Testis (tissue), 3 donors: ENCODE results near the gene C1QTNF8. TPM values are rescaled to one million over a fixed set of nuclear protein-coding genes. Genes with fewer than 3 reads are reported as not detected.

Source experiments
- DNase-seq: peaks from one replicate; pipeline ENCODE4 v3.0.0-alpha.2; 2019
- H3K27ac ChIP-seq, 2 donors: fragments of 200-600 bp; sonication (generic); one replicate each; pipeline ENCODE4 v1.5.1; 2019
- H3K27me3 ChIP-seq: fragments of 200-600 bp; sonication (generic); one replicate; pipeline ENCODE4 v1.5.1; 2019
- H3K36me3 ChIP-seq: fragments of 200-600 bp; sonication (generic); one replicate; pipeline ENCODE4 v1.5.1; 2017; ENCODE audit warnings: low read depth; ENCODE audit errors: missing control alignments
- H3K4me1 ChIP-seq: fragments of 200-600 bp; sonication (generic); one replicate; pipeline ENCODE4 v1.5.1; 2019
- H3K4me3 ChIP-seq, 2 donors: fragments of 200-600 bp; sonication (generic); one replicate each; pipeline ENCODE4 v1.5.1; 2017 to 2019
- H3K9me3 ChIP-seq: fragments of 200-600 bp; sonication (generic); one replicate; pipeline ENCODE4 v1.5.1; 2017
- CTCF ChIP-seq, 3 experiments: fragments of 450-650 bp in 2 of 3; fragments of 200-600 bp in 1 of 3; sonication (generic) in 1 of 3; IDR thresholded peaks; one replicate each; pipeline ENCODE4 v1.5.1; 2016 to 2019; ENCODE audit warnings: antibody characterized with exemption in 3 of 3, mild to moderate bottlenecking in 2 of 3, moderate library complexity in 1 of 3
- POLR2A ChIP-seq: fragments of 450-650 bp; IDR thresholded peaks from one replicate; pipeline ENCODE4 v1.6.1; 2017; ENCODE audit warnings: antibody characterized with exemption, mild to moderate bottlenecking, moderate library complexity
- WGBS, 2 donors: methylation state at CpG; one replicate each; pipeline ENCODE4 v1.1.5; 2018; 5-methylcytosine and 5-hydroxymethylcytosine counted together
- intact Hi-C: fragments of 100-400 bp; cut with DNase I; formaldehyde crosslinking; loops from one replicate; pipeline ENCODE4 v1.15.1; 2023; ENCODE audit warnings: low total_unique reads
- polyA plus RNA-seq: library from polyadenylated mRNA; stranded (reverse); fragments of 350-450 nt; fragmentation: Illumina TruSeq; extraction: RNeasy Lipid Tissue Mini Kit (QIAGEN cat#74804); gene quantifications from one replicate; pipeline ENCODE4 v1.2.3, GENCODE V29; 2014; ENCODE audit warnings: low read depth, low replicate concordance; ENCODE audit not compliant: insufficient read depth
- total RNA-seq, 2 donors: library from RNA; depleted of rRNA; stranded (reverse); fragments of >200 nt; gene quantifications; one replicate each; pipeline ENCODE4 v1.2.3, GENCODE V29; 2016

Gene C1QTNF8
- total and polyA plus RNA-seq, 3 donors from 2014 or later, result 1.3 to 2.7 TPM; not detected in 1

GRCh38 chr16:1124795-1125194, 28.8 kb upstream of the C1QTNF8 start:
- intact Hi-C loops, result no loop called here
- WGBS, 2 donors, result 93% methylated on average over 11 of the region's 11 CpGs; no CpG with 5 or more reads in 1 of the 2 donors
- Histone ChIP-seq H3K4me1 (no peaks in the 10 kb centered on the region), H3K27ac (no peak overlapping the region), H3K36me3 (no peaks in the 10 kb centered on the region), H3K27me3 (no peaks in the 10 kb centered on the region), H3K4me3 (no peak overlapping the region), H3K9me3 (no peaks in the 10 kb centered on the region)
- no peak for DNase-seq
- TF ChIP-seq CTCF (IDR thresholded peaks at IDR 0.05) (no peak), POLR2A (no peak)

GRCh38 chr16:1124291-1124690, 28.2 kb upstream of the C1QTNF8 start:
- H3K27me3 ChIP-seq, result no peaks in the 10 kb centered on the region
- no peaks in the 10 kb centered on the region for H3K9me3 ChIP-seq
- 80% methylated on average over 17 of the region's 18 CpGs; no CpG with 5 or more reads in 1 of the 2 donors for WGBS, 2 donors
- TF ChIP-seq POLR2A, result no peak
- TF ChIP-seq CTCF (IDR thresholded peaks at IDR 0.05), result no peak
- no peak for DNase-seq
- no peak overlapping the region for H3K27ac ChIP-seq
- intact Hi-C loops, result no loop called here
- no peak overlapping the region for H3K4me3 ChIP-seq
- H3K4me1 ChIP-seq, result no peaks in the 10 kb centered on the region
- no peaks in the 10 kb centered on the region for H3K36me3 ChIP-seq

GRCh38 chr16:1123525-1124230, 27.6 kb upstream of the C1QTNF8 start:
- no peaks in the 10 kb centered on the region for H3K36me3 ChIP-seq
- TF ChIP-seq POLR2A (no peak), CTCF (IDR thresholded peaks at IDR 0.05) (no peak)
- no peaks in the 10 kb centered on the region for H3K27me3 ChIP-seq
- H3K4me1 ChIP-seq, result no peaks in the 10 kb centered on the region
- WGBS, 2 donors, result 73 to 75% methylated on average over 9 to 14 of the region's 21 CpGs
- H3K27ac ChIP-seq, result no peak overlapping the region
- DNase-seq, result no peak
- no peaks in the 10 kb centered on the region for H3K9me3 ChIP-seq
- intact Hi-C loops, result no loop called here
- H3K4me3 ChIP-seq, result no peak overlapping the region

- Histone ChIP-seq H3K9me3 (no peaks in the 10 kb centered on the region), H3K27me3 (no peaks in the 10 kb centered on the region), H3K4me1 (peaks cover 2% of the 10 kb centered on the region), H3K36me3 (no peaks in the 10 kb centered on the region), H3K4me3 (no peak overlapping the region), H3K27ac (no peak overlapping the region)
- WGBS, 2 donors, result 81 to 89% methylated on average over 10 to 14 of the region's 14 CpGs
- intact Hi-C loops, result no loop called here
- TF ChIP-seq POLR2A (no peak), CTCF (IDR thresholded peaks at IDR 0.05) (no peak)
- no peak for DNase-seq
These were observed 26.3 kb upstream of the C1QTNF8 start for GRCh38 chr16:1122398-1122765.
